GM21737 (cell line): Measurements from ENCODE around the gene HS6ST1.
A peak's percentile ranks its signal among the peaks of the same experiment; 100 is the strongest.

Experiments
- ATAC-seq: cut with Tn5 transposase; IDR thresholded peaks from one replicate; pipeline ENCODE4 v1.9.1; 2021; ENCODE audit warnings: mild to moderate bottlenecking, moderate library complexity; ENCODE audit not compliant: unreplicated experiment

The HS6ST1 gene, protein sequence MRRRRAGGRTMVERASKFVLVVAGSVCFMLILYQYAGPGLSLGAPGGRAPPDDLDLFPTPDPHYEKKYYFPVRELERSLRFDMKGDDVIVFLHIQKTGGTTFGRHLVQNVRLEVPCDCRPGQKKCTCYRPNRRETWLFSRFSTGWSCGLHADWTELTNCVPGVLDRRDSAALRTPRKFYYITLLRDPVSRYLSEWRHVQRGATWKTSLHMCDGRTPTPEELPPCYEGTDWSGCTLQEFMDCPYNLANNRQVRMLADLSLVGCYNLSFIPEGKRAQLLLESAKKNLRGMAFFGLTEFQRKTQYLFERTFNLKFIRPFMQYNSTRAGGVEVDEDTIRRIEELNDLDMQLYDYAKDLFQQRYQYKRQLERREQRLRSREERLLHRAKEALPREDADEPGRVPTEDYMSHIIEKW

GRCh38 chr2:128318776-128319464, at the start of gene HS6ST1:
Gene HS6ST1, minus strand, starts transcription at chr2:128318868. Its CDS starts 305 bp downstream, at chr2:128318563.
- ATAC-seq, result peak; percentile 55

DNA sequence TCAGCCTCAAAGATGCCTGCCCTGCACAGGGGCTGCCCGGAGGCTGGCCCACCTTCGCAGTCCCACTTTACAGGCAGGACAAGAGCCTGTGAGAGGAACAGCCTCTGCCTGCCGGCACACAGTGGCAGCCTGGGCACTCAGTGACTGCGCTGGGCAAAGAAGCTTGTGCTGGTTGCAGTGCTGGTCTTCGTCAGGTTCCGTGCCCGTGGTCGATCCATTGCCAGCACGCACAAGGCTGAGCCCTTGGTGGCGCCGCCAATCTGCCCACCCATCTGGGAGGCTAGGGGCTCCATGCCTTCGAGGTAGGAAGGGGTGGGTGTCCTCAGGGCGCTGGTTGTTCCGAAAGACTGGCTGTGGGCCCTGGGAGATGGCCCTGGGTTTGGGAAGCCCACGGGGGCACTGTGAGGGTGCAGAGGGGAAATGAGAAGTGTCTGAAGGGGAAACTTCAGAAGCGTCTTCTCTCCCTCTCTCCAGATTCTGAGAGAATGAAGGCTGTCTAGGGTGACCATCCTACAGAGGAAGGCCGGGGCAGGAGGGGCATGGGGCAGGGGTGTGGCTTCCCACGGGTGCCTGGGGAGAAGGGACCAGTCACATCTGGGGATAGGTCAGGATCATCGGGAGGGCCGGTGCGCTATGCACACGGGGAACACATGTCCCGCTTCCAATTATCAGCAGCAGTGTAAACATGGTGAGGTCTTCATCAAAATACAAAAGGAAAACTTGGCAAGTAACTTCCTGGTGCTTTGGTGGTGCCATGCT, 49.1 kb upstream of the HS6ST1 start:
- no peak for ATAC-seq

GRCh38 chr2:128366713-128367511, 48.2 kb upstream of the HS6ST1 start:
- no peak for ATAC-seq

- no peak for ATAC-seq
These were observed 46.7 kb upstream of the HS6ST1 start for GRCh38 chr2:128365217-128365905.

DNA sequence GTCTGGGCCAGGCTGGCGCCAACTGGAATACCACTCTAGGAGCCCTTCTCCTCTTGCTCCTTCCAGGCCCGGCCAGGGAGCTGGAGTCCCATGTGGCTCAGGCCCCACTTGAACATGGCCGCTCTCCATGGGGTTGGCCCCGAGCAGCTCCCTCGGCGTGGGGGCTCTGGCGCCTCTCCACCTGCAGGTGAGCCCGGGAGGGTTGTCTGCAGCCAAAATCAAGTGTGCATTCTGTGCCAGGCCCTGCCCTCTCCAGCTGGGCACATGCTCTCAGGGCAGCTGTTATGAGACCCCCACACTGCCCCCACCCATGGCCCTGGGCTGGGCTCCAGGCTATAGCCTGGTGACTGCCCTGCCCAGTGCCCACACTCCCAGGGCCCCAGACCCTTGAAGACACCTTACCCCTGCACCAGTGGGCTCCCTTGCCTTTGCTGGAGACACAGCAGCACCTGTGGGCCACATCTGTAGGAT, 45.8 kb upstream of the HS6ST1 start:
- ATAC-seq, result no peak

GRCh38 chr2:128363934-128364361, 45.3 kb upstream of the HS6ST1 start:
- no peak for ATAC-seq

- no peak for ATAC-seq
These were observed 44.2 kb upstream of the HS6ST1 start for GRCh38 chr2:128362889-128363228.

DNA sequence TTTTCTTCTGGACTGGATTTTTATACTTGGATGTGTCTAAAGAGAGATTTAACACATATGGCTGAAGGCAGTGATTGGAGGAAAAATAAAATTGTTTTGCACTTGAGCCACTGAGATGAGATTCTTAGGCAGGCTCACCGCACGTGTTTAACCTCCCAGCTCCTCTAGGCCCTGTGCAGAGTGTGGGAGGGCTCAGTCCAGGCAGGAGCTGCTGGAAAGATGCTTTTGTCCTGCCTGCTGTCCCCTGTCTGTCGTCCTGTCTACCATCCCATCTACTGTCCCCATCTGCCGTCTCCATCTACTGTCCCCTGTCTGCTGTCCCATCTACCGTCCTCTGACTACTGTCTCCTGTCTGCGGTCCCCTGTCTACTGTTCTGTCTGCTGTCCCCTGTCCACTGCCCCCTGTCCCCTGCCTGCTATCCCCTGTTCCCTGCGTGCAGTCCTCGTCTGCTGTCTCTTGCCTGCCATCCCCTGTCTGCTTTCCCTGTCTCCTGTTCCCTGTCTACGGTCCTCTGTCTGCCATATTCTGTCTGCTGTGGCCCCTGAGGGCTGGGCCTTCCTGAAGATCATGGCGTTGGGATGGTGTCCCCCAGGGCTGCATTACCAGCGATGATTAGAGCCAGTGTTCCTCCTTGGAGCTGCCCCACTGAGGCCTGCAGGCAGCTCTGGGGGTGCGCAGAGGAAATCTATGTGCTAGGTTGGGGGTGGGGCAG, 43.7 kb upstream of the HS6ST1 start:
- ATAC-seq, result no peak

DNA sequence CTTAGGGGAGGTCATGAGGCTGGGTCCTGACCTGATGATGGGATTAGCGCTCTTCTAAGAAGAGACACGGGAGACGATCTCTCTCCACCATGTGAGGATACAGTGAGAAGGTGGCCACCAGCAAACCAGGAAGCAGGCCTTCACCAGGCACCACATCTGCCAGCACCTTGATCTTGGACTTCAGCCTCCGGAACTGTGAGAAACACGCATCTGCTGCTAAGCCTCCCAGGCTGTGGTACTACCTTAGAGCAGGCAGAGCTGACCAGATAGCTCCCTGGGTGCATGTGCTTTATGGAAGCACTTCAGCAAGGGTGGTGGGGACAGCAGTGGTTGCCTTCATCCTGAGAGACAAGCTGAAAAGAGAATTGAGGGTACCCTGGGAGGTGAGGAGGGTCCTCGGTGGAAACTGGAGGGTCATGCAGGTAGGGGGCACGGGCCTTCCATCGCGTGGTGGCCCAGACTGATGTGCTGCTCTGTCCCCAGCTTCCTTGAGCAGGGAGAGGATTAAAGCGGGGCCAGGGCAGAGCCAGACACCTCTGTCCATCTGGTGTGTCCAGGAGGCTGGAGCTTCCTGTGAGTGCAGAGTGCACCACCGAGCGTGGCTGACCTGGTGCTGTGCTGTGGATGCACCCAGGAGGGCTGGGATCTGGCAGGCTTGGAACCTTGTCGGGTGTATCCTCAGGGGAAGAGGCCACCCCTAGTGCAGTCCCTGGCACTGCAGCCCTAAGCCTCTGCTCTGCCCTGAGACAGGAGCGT, 42.9 kb upstream of the HS6ST1 start:
- no peak for ATAC-seq

- no peak for ATAC-seq
These were observed 42.0 kb upstream of the HS6ST1 start for GRCh38 chr2:128360711-128361110.

DNA sequence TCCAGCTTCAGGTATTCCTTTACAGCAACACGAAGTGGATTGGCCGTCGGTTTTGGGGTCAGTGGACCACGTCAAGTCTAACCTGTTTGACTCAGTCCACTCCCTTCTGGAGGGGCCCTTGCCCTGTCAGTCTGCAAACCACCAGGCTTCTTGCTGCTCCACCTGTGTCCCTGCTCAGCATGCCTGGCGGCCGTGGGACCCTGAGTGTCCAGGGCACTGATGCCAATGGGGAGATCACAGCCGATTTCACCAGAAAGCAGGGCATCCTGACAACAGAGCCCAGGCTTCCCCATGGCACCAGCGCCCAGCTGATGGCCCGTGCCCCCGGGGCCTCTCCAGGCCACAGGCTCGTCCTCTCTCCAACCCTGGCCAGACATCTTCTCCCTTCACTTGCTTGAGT, 41.2 kb upstream of the HS6ST1 start:
- no peak for ATAC-seq

DNA sequence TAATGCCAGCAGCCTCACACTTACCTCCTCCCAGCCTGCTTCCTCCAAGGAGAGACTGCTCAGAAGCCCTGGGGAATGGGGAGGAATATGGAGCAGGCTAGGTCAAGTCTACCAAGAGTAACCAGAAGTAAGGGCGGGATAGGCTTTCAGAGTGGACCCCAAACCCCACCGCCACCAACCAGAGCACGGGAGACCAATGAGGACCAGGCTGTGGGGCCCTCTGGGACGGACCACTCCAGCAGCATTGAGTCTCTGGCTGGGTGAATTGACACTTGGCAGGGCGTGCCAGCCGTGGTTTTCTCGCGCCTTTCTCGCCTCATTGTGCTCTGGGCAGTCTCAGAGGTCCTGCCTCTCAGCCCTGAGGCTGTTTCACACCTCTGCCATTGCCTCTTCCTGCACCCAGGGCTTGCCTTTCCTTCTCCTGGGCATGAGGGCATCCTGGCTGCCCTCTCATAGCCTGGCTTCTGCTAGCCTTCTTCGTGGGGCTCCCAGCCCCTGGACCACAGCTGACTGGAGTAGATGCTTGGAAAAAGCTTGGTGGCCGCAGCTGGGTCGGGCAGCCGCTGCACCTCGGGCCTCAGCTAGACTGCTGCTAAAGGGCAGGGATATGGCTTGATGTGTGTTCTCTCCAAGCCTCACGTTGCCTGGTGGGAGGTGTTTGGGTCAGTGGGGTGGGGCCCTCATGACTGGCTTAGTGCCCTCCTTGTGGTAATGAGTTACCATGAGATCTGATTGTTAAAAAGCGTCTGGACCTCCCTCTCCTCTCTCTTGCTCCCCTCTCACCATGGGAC, 40.5 kb upstream of the HS6ST1 start:
- ATAC-seq, result no peak

- no peak for ATAC-seq
These were observed 39.1 kb upstream of the HS6ST1 start for GRCh38 chr2:128357506-128358370.

DNA sequence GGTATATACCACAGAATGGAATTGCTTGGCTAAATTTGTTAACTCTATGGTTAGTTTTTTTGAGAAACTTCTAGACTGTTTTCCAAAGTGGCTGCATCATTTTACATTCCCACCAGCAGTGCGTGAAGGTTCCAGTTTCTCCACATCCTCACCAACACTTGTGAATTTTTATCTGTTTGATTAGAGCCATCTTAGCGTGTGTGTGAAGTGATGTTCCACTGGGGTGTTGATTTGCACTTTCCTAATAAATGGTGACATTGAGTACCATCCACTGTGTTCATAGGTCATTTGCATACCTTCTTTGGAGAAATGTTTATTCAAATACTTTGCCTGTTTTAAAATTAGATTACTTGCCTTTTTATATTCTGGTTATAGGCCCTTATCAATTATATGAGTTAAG, 37.5 kb upstream of the HS6ST1 start:
- ATAC-seq, result no peak

GRCh38 chr2:128354726-128355470, 36.2 kb upstream of the HS6ST1 start:
- no peak for ATAC-seq

GRCh38 chr2:128354161-128354560, 35.5 kb upstream of the HS6ST1 start:
- ATAC-seq, result no peak
